NT2/D1 (cell line): ENCODE measurements around the gene FAM120A.

Source experiments
- DNase-seq: peaks from one replicate; pipeline ENCODE4 v3.0.0-alpha.2; 2011; ENCODE audit warnings: low read depth, low spot score
- H3K27me3 ChIP-seq: 2 replicates; pipeline ENCODE4 v1.6.0; 2011; ENCODE audit warnings: mild to moderate bottlenecking; ENCODE audit not compliant: insufficient read length, insufficient read depth
- H3K36me3 ChIP-seq: 2 replicates; pipeline ENCODE4 v1.6.1; 2011; ENCODE audit warnings: mild to moderate bottlenecking, low read length, mixed read lengths; ENCODE audit not compliant: insufficient read depth, insufficient read length
- H3K4me1 ChIP-seq: 2 replicates; pipeline ENCODE4 v1.5.1; 2011; ENCODE audit not compliant: insufficient read depth, insufficient read length
- H3K4me3 ChIP-seq: 2 replicates; pipeline ENCODE4 v1.5.1; 2011; ENCODE audit warnings: low read depth; ENCODE audit not compliant: insufficient read length
- H3K9ac ChIP-seq: 2 replicates; pipeline ENCODE4 v1.6.0; 2011; ENCODE audit warnings: low read depth; ENCODE audit not compliant: insufficient read length
- H3K9me3 ChIP-seq: 2 replicates; pipeline ENCODE4 v1.5.1; 2011; ENCODE audit warnings: mild to moderate bottlenecking, low read length; ENCODE audit not compliant: insufficient read depth
- SUZ12 ChIP-seq: IDR thresholded peaks from 2 replicates; pipeline ENCODE4 v1.6.1; 2011; ENCODE audit not compliant: insufficient read length, insufficient read depth; ENCODE audit errors: extremely low read depth
- YY1 ChIP-seq: IDR thresholded peaks from 2 replicates; pipeline ENCODE4 v1.6.1; 2011; ENCODE audit not compliant: insufficient read length, insufficient read depth
- ZNF274 ChIP-seq: IDR thresholded peaks from 2 replicates; pipeline ENCODE4 v1.6.1; 2011; ENCODE audit warnings: mild to moderate bottlenecking, low read depth, low read length

FAM120A gene

GRCh38 chr9:93582550-93582949 is 131.1 kb downstream of the FAM120A start:
- Histone ChIP-seq H3K36me3 (no peaks in the 10 kb centered on the region), H3K9ac (no peak overlapping the region), H3K27me3 (peaks cover 12% of the 10 kb centered on the region), H3K9me3 (peaks cover 28% of the 10 kb centered on the region), H3K4me3 (no peak overlapping the region), H3K4me1 (peaks cover 6% of the 10 kb centered on the region)
- DNase-seq, result no peak
- TF ChIP-seq SUZ12, result no peak
- no peak for TF ChIP-seq YY1
- no peak for TF ChIP-seq ZNF274

- Histone ChIP-seq H3K4me1 (no peaks in the 10 kb centered on the region), H3K36me3 (no peaks in the 10 kb centered on the region), H3K9ac (no peak overlapping the region), H3K4me3 (no peak overlapping the region), H3K9me3 (peaks cover 28% of the 10 kb centered on the region), H3K27me3 (no peaks in the 10 kb centered on the region)
- DNase-seq, result no peak
- no peak for TF ChIP-seq ZNF274
- no peak for TF ChIP-seq YY1
- TF ChIP-seq SUZ12, result no peak
These were observed 133.8 kb downstream of the FAM120A start for GRCh38 chr9:93585259-93585658.

- Histone ChIP-seq H3K4me1 (no peaks in the 10 kb centered on the region), H3K27me3 (no peaks in the 10 kb centered on the region), H3K4me3 (no peak overlapping the region), H3K9me3 (peaks cover 28% of the 10 kb centered on the region), H3K36me3 (no peaks in the 10 kb centered on the region), H3K9ac (no peak overlapping the region)
- no peak for DNase-seq
- TF ChIP-seq YY1, result no peak
- no peak for TF ChIP-seq ZNF274
- TF ChIP-seq SUZ12, result no peak
These were observed 134.2 kb downstream of the FAM120A start for GRCh38 chr9:93585695-93586094.

GRCh38 chr9:93586290-93587057 is 135.0 kb downstream of the FAM120A start:
- no peaks in the 10 kb centered on the region for H3K4me1 ChIP-seq

GRCh38 chr9:93587284-93587650 is 135.8 kb downstream of the FAM120A start:
- Histone ChIP-seq H3K4me1 (no peaks in the 10 kb centered on the region), H3K36me3 (no peaks in the 10 kb centered on the region), H3K9ac (no peak overlapping the region), H3K4me3 (no peak overlapping the region), H3K27me3 (no peaks in the 10 kb centered on the region), H3K9me3 (peaks cover 28% of the 10 kb centered on the region)
- TF ChIP-seq ZNF274 (no peak), SUZ12 (no peak), YY1 (no peak)
- no peak for DNase-seq

More at GRCh38 chr9:93586290-93587057, 135.0 kb downstream of the FAM120A start:
- Histone ChIP-seq H3K4me3 (no peak overlapping the region), H3K36me3 (no peaks in the 10 kb centered on the region), H3K9me3 (peaks cover 28% of the 10 kb centered on the region), H3K27me3 (no peaks in the 10 kb centered on the region), H3K9ac (no peak overlapping the region)
- TF ChIP-seq SUZ12, result no peak
- no peak for TF ChIP-seq ZNF274
- no peak for TF ChIP-seq YY1
- DNase-seq, result no peak

- H3K27me3 ChIP-seq, result no peaks in the 10 kb centered on the region
- H3K4me1 ChIP-seq, result peaks cover 2% of the 10 kb centered on the region
- DNase-seq, result no peak
- no peak overlapping the region for H3K4me3 ChIP-seq
- H3K9ac ChIP-seq, result peak overlapping the region; percentile 18
- peaks cover 27% of the 10 kb centered on the region for H3K9me3 ChIP-seq
- TF ChIP-seq YY1 (no peak), SUZ12 (no peak), ZNF274 (no peak)
- H3K36me3 ChIP-seq, result no peaks in the 10 kb centered on the region
These were observed 136.3 kb downstream of the FAM120A start for GRCh38 chr9:93587651-93588347.

GRCh38 chr9:93588641-93589609 is 137.4 kb downstream of the FAM120A start:
- no peak overlapping the region for H3K9ac ChIP-seq
- no peak overlapping the region for H3K4me3 ChIP-seq
- peaks cover 18% of the 10 kb centered on the region for H3K9me3 ChIP-seq
- no peak for TF ChIP-seq SUZ12
- TF ChIP-seq YY1, result no peak
- no peak for TF ChIP-seq ZNF274
- H3K27me3 ChIP-seq, result no peaks in the 10 kb centered on the region
- peaks cover 3% of the 10 kb centered on the region for H3K4me1 ChIP-seq
- no peak for DNase-seq
- H3K36me3 ChIP-seq, result no peaks in the 10 kb centered on the region
